ENCODE results near the gene HSD17B8. TPM values are rescaled to one million over a fixed set of nuclear protein-coding genes. Genes with fewer than 3 reads are reported as not detected.

Gene HSD17B8
- total and polyA plus RNA-seq, 2 donors (not counting 1 experiment from before 2014, with no cell fraction given), result 10.8 to 25.5 TPM

- peaks cover 25% of the 10 kb centered on the region for H3K4me1 Mint-ChIP-seq
- ChIA-PET CTCF (interaction anchor here (1.0 kb wide), 1 partner anchor 71 kb away, joined by 3 read pairs; no protein-coding TSS in a partner anchor), POLR2A (interaction anchor here (1.0 kb wide), 1 partner anchor 8 kb away, joined by 4 read pairs; the partner anchor contains the start of genes RXRB and SLC39A7)
- 11% methylated on average over 24 of the region's 35 CpGs for WGBS (ENCODE audit: insufficient coverage)
- H3K4me3 Mint-ChIP-seq, result peak within 1 kb of the TSS; percentile 90
- H3K9me3 Mint-ChIP-seq (ENCODE audit: insufficient read depth), result no peaks in the 10 kb centered on the region
- DNase-seq (peak; percentile 53), ATAC-seq (ENCODE audit: low read depth) (peak; percentile 48)
- peaks cover 30% of the 10 kb centered on the region for H3K27me3 Mint-ChIP-seq
- H3K27me3 ChIP-seq (replicated peaks in 1 of 4; ENCODE audit: control extremely low read depth in 1 of 4, control insufficient read depth in 3 of 4, insufficient read depth in 4 of 4, low read length in 3 of 4), result peaks cover 0 to 42% (median 16%) of the 10 kb centered on the region in 4 experiments
- H3K4me2 ChIP-seq (replicated peaks; ENCODE audit: low read depth, low read length, poor library complexity, severe bottlenecking), result peak within 1 kb of the TSS; percentile 98
- H3K4me1 ChIP-seq (ENCODE audit: control insufficient read depth in 2 of 2, insufficient read depth in 2 of 2, low read length in 2 of 2), result peaks cover 18 to 21% of the 10 kb centered on the region in 2 donors
- H3K27ac ChIP-seq (ENCODE audit: low read length in 2 of 2), result no peak within 1 kb of the TSS
- peak within 1 kb of the TSS; percentile 60 for H2AFZ ChIP-seq (ENCODE audit: insufficient read depth, low read depth, low read length, poor library complexity, severe bottlenecking)
- H4K20me1 ChIP-seq (ENCODE audit: control insufficient read depth, insufficient read depth, low read length, poor library complexity, severe bottlenecking), result peaks cover 2% of the 10 kb centered on the region
- H3K9me3 ChIP-seq (ENCODE audit: control extremely low read depth in 1 of 3, control insufficient read depth in 2 of 3, insufficient read depth in 1 of 3, low read length in 2 of 3), result peaks cover 0 to 8% (median 0%) of the 10 kb centered on the region in 3 donors
- intact Hi-C loops (cut with micrococcal nuclease), result loop anchor here (2.0 kb wide), 1 partner anchor 17 kb away; the partner anchor contains the start of gene RING1
- peak within 1 kb of the TSS in 4 of 5 experiments; percentile 40 to 60 (median 50) for H3K4me3 ChIP-seq (ENCODE audit: control extremely low read depth in 1 of 5, extremely low read depth in 1 of 5, insufficient read depth in 1 of 5, low read depth in 2 of 5, low read length in 4 of 5)
- peaks cover 0 to 32% of the 10 kb centered on the region in 2 experiments for H3K36me3 ChIP-seq (replicated peaks in 1 of 2; ENCODE audit: control extremely low read depth in 1 of 2, control insufficient read depth in 1 of 2, extremely low read depth in 1 of 2, insufficient read depth in 2 of 2, low read length in 1 of 2)
- H3K27ac Mint-ChIP-seq, result peak within 1 kb of the TSS; percentile 53
- no peak for TF ChIP-seq EZH2 (IDR thresholded peaks at IDR 0.05; ENCODE audit: borderline replicate concordance, insufficient read depth, low read depth, low read length, poor library complexity, severe bottlenecking)
- H3K79me2 ChIP-seq (ENCODE audit: control insufficient read depth, insufficient read depth, low read length), result peaks cover 1% of the 10 kb centered on the region
- peak within 1 kb of the TSS; percentile 67 for H3K9ac ChIP-seq (ENCODE audit: low read length)
Measured at GRCh38 chr6:33192105-33192646, 12.3 kb upstream of the HSD17B8 start, which contains the start of gene COL11A2. Gene COL11A2 (minus strand): TSS chr6:33192467. CDS start chr6:33192240, 227 bp downstream.

- Histone ChIP-seq H3K9me3 (ENCODE audit: control extremely low read depth in 1 of 3, control insufficient read depth in 2 of 3, insufficient read depth in 1 of 3, low read length in 2 of 3) (peaks cover 0 to 8% (median 0%) of the 10 kb centered on the region in 3 donors), H3K27ac (ENCODE audit: low read length in 2 of 2) (no peak overlapping the region), H3K4me2 (replicated peaks; ENCODE audit: low read depth, low read length, poor library complexity, severe bottlenecking) (peak overlapping the region; percentile 98), H3K27me3 (replicated peaks in 1 of 4; ENCODE audit: control extremely low read depth in 1 of 4, control insufficient read depth in 3 of 4, insufficient read depth in 4 of 4, low read length in 3 of 4) (peaks cover 0 to 42% (median 15%) of the 10 kb centered on the region in 4 experiments), H3K79me2 (ENCODE audit: control insufficient read depth, insufficient read depth, low read length) (peaks cover 4% of the 10 kb centered on the region), H3K4me1 (ENCODE audit: control insufficient read depth in 2 of 2, insufficient read depth in 2 of 2, low read length in 2 of 2) (peaks cover 21 to 28% of the 10 kb centered on the region in 2 donors), H2AFZ (ENCODE audit: insufficient read depth, low read depth, low read length, poor library complexity, severe bottlenecking) (peak overlapping the region; percentile 60), H4K20me1 (ENCODE audit: control insufficient read depth, insufficient read depth, low read length, poor library complexity, severe bottlenecking) (peaks cover 9% of the 10 kb centered on the region), H3K36me3 (replicated peaks in 1 of 2; ENCODE audit: control extremely low read depth in 1 of 2, control insufficient read depth in 1 of 2, extremely low read depth in 1 of 2, insufficient read depth in 2 of 2, low read length in 1 of 2) (peaks cover 0 to 37% of the 10 kb centered on the region in 2 experiments), H3K4me3 (ENCODE audit: control extremely low read depth in 1 of 5, extremely low read depth in 1 of 5, insufficient read depth in 1 of 5, low read depth in 2 of 5, low read length in 4 of 5) (peak overlapping the region in 4 of 5 experiments; percentile 40 to 60 (median 50)), H3K9ac (ENCODE audit: low read length) (peak overlapping the region; percentile 67)
- peak overlapping the region; percentile 53 for H3K27ac Mint-ChIP-seq
- CTCF ChIA-PET, result interaction anchor here (1.0 kb wide), 1 partner anchor 72 kb away, joined by 3 read pairs; no protein-coding TSS in a partner anchor
- peaks cover 29% of the 10 kb centered on the region for H3K4me1 Mint-ChIP-seq
- TF ChIP-seq CTCF (IDR thresholded peaks at IDR 0.05), result no peak
- TF ChIP-seq EZH2 (IDR thresholded peaks at IDR 0.05; ENCODE audit: borderline replicate concordance, insufficient read depth, low read depth, low read length, poor library complexity, severe bottlenecking), result no peak
- peaks cover 22% of the 10 kb centered on the region for H3K27me3 Mint-ChIP-seq
- POLR2A ChIA-PET, result interaction anchor here (0.6 kb wide), 1 partner anchor 57 kb away, joined by 3 read pairs; no protein-coding TSS in a partner anchor
- peak; percentile 65 for DNase-seq
- intact Hi-C loops (cut with micrococcal nuclease), result loop anchor here (2.0 kb wide), 1 partner anchor 16 kb away; the partner anchor contains the start of gene RING1
- peak overlapping the region; percentile 90 for H3K4me3 Mint-ChIP-seq
- ATAC-seq (ENCODE audit: low read depth), result peak; percentile 52
- 1% methylated on average over 37 of the region's 72 CpGs for WGBS (ENCODE audit: insufficient coverage)
- no peaks in the 10 kb centered on the region for H3K9me3 Mint-ChIP-seq (ENCODE audit: insufficient read depth)
Measured at GRCh38 chr6:33192671-33193602, 11.5 kb upstream of the HSD17B8 start.

Data from B cell (primary cell).